IMR-90 (cell line): ENCODE measurements around the gene FAM227B. TPM values are rescaled to one million over a fixed set of nuclear protein-coding genes. Genes with fewer than 3 reads are reported as not detected.

ENCODE experiments used
- ATAC-seq: fragments of 200-7000 bp; cut with Tn5 transposase; 2 replicates; pipeline ENCODE4 v1.9.1; 2020; ENCODE audit warnings: low read depth, mild to moderate bottlenecking, moderate library complexity
- BruUV-seq: library from RNA; stranded (reverse); fragments of 400-500 nt; replicated peaks from 2 replicates; lab custom pipeline; 2021; lab: Mats Ljungman, UMichigan
- CTCF ChIA-PET: fragments of 300-600 bp; formaldehyde crosslinking; extraction: SDS; loops from one replicate; lab custom pipeline; 2021; ENCODE audit warnings: antibody characterized with exemption; lab: Yijun Ruan, JAX
- POLR2A ChIA-PET: fragments of 300-600 bp; sonication (Branson Sonifier 250); formaldehyde crosslinking; loops from one replicate; lab custom pipeline; 2022; ENCODE audit warnings: antibody characterized with exemption; ENCODE audit not compliant: unreplicated experiment; lab: Charles Lee
- DNase-seq: peaks from one replicate; pipeline ENCODE4 v3.0.0; 2013
- H2AFZ ChIP-seq: replicated peaks from 2 replicates; pipeline ENCODE3; 2013; ENCODE audit warnings: low read length, mild to moderate bottlenecking; ENCODE audit not compliant: poor library complexity
- H2AK5ac ChIP-seq: 2 replicates; pipeline ENCODE4 v1.6.1; 2013; ENCODE audit warnings: low read depth, low read length, inconsistent platforms
- H2AK9ac ChIP-seq: replicated peaks from 2 replicates; pipeline ENCODE3; 2013; ENCODE audit warnings: mild to moderate bottlenecking, low read depth, low read length, moderate library complexity; ENCODE audit not compliant: poor library complexity
- H2BK120ac ChIP-seq: 2 replicates; pipeline ENCODE4 v1.6.1; 2013; ENCODE audit warnings: low read depth, low read length, inconsistent platforms
- H2BK15ac ChIP-seq: 3 replicates; pipeline ENCODE4 v1.6.1; 2013; ENCODE audit warnings: low read depth, low read length, inconsistent platforms
- H2BK20ac ChIP-seq: 2 replicates; pipeline ENCODE4 v1.6.1; 2013; ENCODE audit warnings: low read depth, mild to moderate bottlenecking, inconsistent platforms, low read length, moderate library complexity
- H2BK5ac ChIP-seq: 2 replicates; pipeline ENCODE4 v1.6.1; 2013; ENCODE audit warnings: mild to moderate bottlenecking, low read depth, low read length, inconsistent platforms; ENCODE audit not compliant: poor library complexity, severe bottlenecking
- H3K14ac ChIP-seq: replicated peaks from 2 replicates; pipeline ENCODE4 v1.6.1; 2013; ENCODE audit warnings: low read depth, low read length, inconsistent platforms
- H3K18ac ChIP-seq: 2 replicates; pipeline ENCODE4 v1.6.1; 2013; ENCODE audit warnings: low read depth, low read length, control low read depth
- H3K23ac ChIP-seq: 2 replicates; pipeline ENCODE4 v1.6.1; 2013; ENCODE audit warnings: low read depth, low read length, inconsistent platforms
- H3K27ac ChIP-seq: 2 replicates; pipeline ENCODE4 v1.5.1; 2013; ENCODE audit warnings: mild to moderate bottlenecking, control low read depth, low read length; ENCODE audit not compliant: insufficient read depth
- H3K27me3 ChIP-seq: 2 replicates; pipeline ENCODE4 v1.6.1; 2013; ENCODE audit warnings: low read length; ENCODE audit not compliant: control insufficient read depth, insufficient read depth
- H3K36me3 ChIP-seq: 2 replicates; pipeline ENCODE4 v1.6.1; 2013; ENCODE audit warnings: low read length, mixed read lengths; ENCODE audit not compliant: control insufficient read depth, insufficient read depth
- H3K4ac ChIP-seq: 2 replicates; pipeline ENCODE4 v1.6.1; 2013; ENCODE audit warnings: low read depth, low read length, inconsistent platforms
- H3K4me1 ChIP-seq: 2 replicates; pipeline ENCODE4 v1.6.1; 2013; ENCODE audit warnings: low read length, mixed read lengths; ENCODE audit not compliant: control insufficient read depth, insufficient read depth
- H3K4me2 ChIP-seq: 2 replicates; pipeline ENCODE4 v1.6.1; 2013; ENCODE audit warnings: low read depth, mild to moderate bottlenecking, control low read depth, low read length, moderate library complexity
- H3K4me3 ChIP-seq: 2 replicates; pipeline ENCODE4 v1.5.1; 2013; ENCODE audit warnings: low read depth, mild to moderate bottlenecking, control low read depth, low read length, moderate library complexity; ENCODE audit not compliant: insufficient read depth
- H3K56ac ChIP-seq: 2 replicates; pipeline ENCODE4 v1.6.1; 2013; ENCODE audit warnings: low read length, inconsistent platforms; ENCODE audit not compliant: insufficient read depth; ENCODE audit errors: extremely low read depth
- H3K79me1 ChIP-seq, 2 experiments: 2 replicates each; pipeline ENCODE4 v1.6.1; 2013; ENCODE audit warnings: low read length in 2 of 2, inconsistent platforms in 1 of 2, low read depth in 1 of 2
- H3K9ac ChIP-seq: 2 replicates; pipeline ENCODE4 v1.6.1; 2013; ENCODE audit warnings: low read depth, low read length, control low read depth
- H3K9me1 ChIP-seq: 2 replicates; pipeline ENCODE4 v1.6.1; 2013; ENCODE audit warnings: low read length, inconsistent platforms; ENCODE audit not compliant: insufficient read depth
- H3K9me3 ChIP-seq: 2 replicates; pipeline ENCODE4 v1.6.1; 2013; ENCODE audit warnings: low read length; ENCODE audit not compliant: control insufficient read depth, insufficient read depth
- H4K20me1 ChIP-seq: 2 replicates; pipeline ENCODE4 v1.6.1; 2013; ENCODE audit warnings: low read length, inconsistent platforms; ENCODE audit not compliant: insufficient read depth
- H4K5ac ChIP-seq: 2 replicates; pipeline ENCODE4 v1.6.1; 2013; ENCODE audit warnings: mild to moderate bottlenecking, low read depth, low read length, control low read depth
- H4K8ac ChIP-seq, 2 experiments: 2 replicates each; pipeline ENCODE4 v1.6.1; 2013; ENCODE audit warnings: low read depth in 2 of 2, low read length in 2 of 2, control low read depth in 1 of 2, inconsistent platforms in 1 of 2
- H4K91ac ChIP-seq: 2 replicates; pipeline ENCODE4 v1.6.1; 2013; ENCODE audit warnings: low read depth, low read length, inconsistent platforms; ENCODE audit not compliant: insufficient read depth
- FOS ChIP-seq: fragments of 150-350 bp; IDR thresholded peaks from 2 replicates; pipeline ENCODE4 v1.6.1; 2016; ENCODE audit warnings: low read depth, low read length
- MAFK ChIP-seq: IDR thresholded peaks from 2 replicates; pipeline ENCODE4 v1.6.1; 2012; ENCODE audit warnings: low read depth, low read length, improper control_type of control experiment
- NFE2L2 ChIP-seq: fragments of 150-350 bp; IDR thresholded peaks from 2 replicates; pipeline ENCODE4 v1.6.1; 2016; ENCODE audit warnings: low read depth, mild to moderate bottlenecking, low read length
- POLR2A ChIP-seq: IDR thresholded peaks from 2 replicates; pipeline ENCODE4 v1.6.1; 2012; ENCODE audit warnings: mild to moderate bottlenecking, low read depth, low read length
- RFX5 ChIP-seq: IDR thresholded peaks from 2 replicates; pipeline ENCODE4 v1.8.0; 2012; ENCODE audit warnings: low read depth, mild to moderate bottlenecking, low read length, moderate library complexity
- USF2 ChIP-seq: fragments of 150-350 bp; IDR thresholded peaks from 2 replicates; pipeline ENCODE4 v1.6.1; 2017; ENCODE audit warnings: mild to moderate bottlenecking, antibody characterized with exemption, low read length, low read depth
- WGBS, 2 experiments: methylation state at CpG; one replicate each; pipeline versions ENCODE4 v1.1.5 to v1.1.7; 2013; ENCODE audit warnings: missing lambda C conversion rate in 2 of 2; ENCODE audit not compliant: insufficient read length in 1 of 2; ENCODE audit errors: extremely low coverage in 2 of 2; 5-methylcytosine and 5-hydroxymethylcytosine counted together
- dilution Hi-C: fragments of 300-500 bp; cut with HindIII; formaldehyde crosslinking; loops from one replicate; pipeline ENCODE4 v1.14.3; 2018; ENCODE audit warnings: low sequenced_read_pairs; ENCODE audit not compliant: unreplicated experiment
- in situ Hi-C: fragments of 300-500 bp; cut with MboI; formaldehyde crosslinking; loops from 3 replicates; pipeline ENCODE4 v1.14.3; 2019; ENCODE audit warnings: low sequenced_read_pairs, inconsistent platforms, mixed read lengths
- intact Hi-C: fragments of 100-400 bp; cut with micrococcal nuclease; formaldehyde crosslinking; loops from 2 replicates; pipeline ENCODE4 v1.10.0; 2022
- polyA plus RNA-seq, 3 experiments: library from polyadenylated mRNA; depleted of rRNA; stranded (reverse); fragments of >200 nt; gene quantifications; 2 replicates each; pipeline ENCODE4 v1.2.3, GENCODE V29; 2012; ENCODE audit warnings: low replicate concordance in 1 of 3
- total RNA-seq: library from RNA; depleted of rRNA; stranded (reverse); fragments of >200 nt; gene quantifications from 2 replicates; pipeline ENCODE4 v1.2.3, GENCODE V29; 2012; rRNA removed

FAM227B gene
- total and polyA plus RNA-seq, 2 of the 4 experiments (the other 2 are of a cell fraction): 1.8 to 3.0 TPM

GRCh38 chr15:49278751-49279150, 341.9 kb downstream of the FAM227B start:
- H2BK120ac ChIP-seq: no peak overlapping the region
- H3K9me3 ChIP-seq: no peaks in the 10 kb centered on the region
- ChIA-PET POLR2A (no interaction called here), CTCF (no interaction called here)
- no peak overlapping the region for H3K9ac ChIP-seq
- peaks cover 0 to 4% of the 10 kb centered on the region in 2 experiments; a peak in 1 of 4 replicates for H3K79me1 ChIP-seq
- H3K27me3 ChIP-seq: no peaks in the 10 kb centered on the region
- peaks cover 5% of the 10 kb centered on the region for H3K36me3 ChIP-seq
- WGBS, 2 experiments: 100% methylated on average over 1 of the region's 5 CpGs; no CpG with 5 or more reads in 1 of the 2 experiments
- H2BK15ac ChIP-seq: no peak overlapping the region
- H2AK9ac ChIP-seq: no peak overlapping the region
- H3K4me1 ChIP-seq: peaks cover 14% of the 10 kb centered on the region
- no peak overlapping the region for H2AFZ ChIP-seq
- H3K4ac ChIP-seq: no peak overlapping the region; the same call in 1 of the 2 replicates
- H3K14ac ChIP-seq: 0 out of 2 replicates have a peak overlapping the region, but pooled peaks have one; percentile 4
- in situ Hi-C loops (no loop called here), dilution Hi-C loops (no loop called here), intact Hi-C loops (no loop called here)
- no peak for ATAC-seq
- peak overlapping the region; percentile 41; the same call in 1 of the 2 replicates for H3K18ac ChIP-seq
- no peak overlapping the region for H3K23ac ChIP-seq
- no peak overlapping the region for H4K5ac ChIP-seq
- H2BK20ac ChIP-seq: no peak overlapping the region
- no peak overlapping the region for H3K4me2 ChIP-seq
- no peak overlapping the region for H3K56ac ChIP-seq
- H3K27ac ChIP-seq: no peak overlapping the region
- no peak overlapping the region for H3K4me3 ChIP-seq
- no peak overlapping the region for H4K91ac ChIP-seq
- no TSS peak for BruUV-seq
- no peak for TF ChIP-seq RFX5
- no peak for TF ChIP-seq FOS
- TF ChIP-seq MAFK: no peak
- no peak for TF ChIP-seq POLR2A
- TF ChIP-seq NFE2L2: no peak
- TF ChIP-seq USF2: no peak
- H4K8ac ChIP-seq: 0 out of 4 replicates have a peak overlapping the region, but pooled peaks of 1 of the 2 experiments have one; percentile 6
- peak overlapping the region; percentile 8; the same call in 1 of the 2 replicates for H2AK5ac ChIP-seq
- H3K9me1 ChIP-seq: no peaks in the 10 kb centered on the region; the same call in 1 of the 2 replicates
- no peak overlapping the region for H2BK5ac ChIP-seq
- DNase-seq: no peak
- no peaks in the 10 kb centered on the region for H4K20me1 ChIP-seq

Other genes starting within 250 kb of the FAM227B start
- gene FGF7, start 197.6 kb downstream of the FAM227B start, total RNA-seq: 34.8 and 69.2 TPM in 2 replicates
- gene FGF7, start 197.6 kb downstream of the FAM227B start, polyA plus RNA-seq (2012; rRNA removed): 19.5 and 27.3 TPM in 2 replicates
- 20.1 and 24.4 TPM in 2 replicates for gene DTWD1, start 230 bp upstream of the FAM227B start, total RNA-seq
- gene DTWD1, start 230 bp upstream of the FAM227B start, polyA plus RNA-seq (2012; rRNA removed): 12.6 and 19.9 TPM in 2 replicates